Activated CD4-positive, alpha-beta memory T cell treated with anti-CD3 and anti-CD28 coated beads for 36 hours (primary cell): ENCODE results near the gene CALM3. TPM values are rescaled to one million over a fixed set of nuclear protein-coding genes. Genes with fewer than 3 reads are reported as not detected.
A peak's percentile ranks its signal among the peaks of the same experiment; 100 is the strongest.

Experiments
- CTCF ChIA-PET: fragments of 350-600 bp; sonication (Branson Sonifier 250); formaldehyde crosslinking; loops from one replicate; lab custom pipeline; 2021; ENCODE audit warnings: antibody characterized with exemption, inconsistent platforms; lab: Charles Lee
- POLR2A ChIA-PET: fragments of 350-600 bp; sonication (Branson Sonifier 250); formaldehyde crosslinking; loops from one replicate; lab custom pipeline; 2021; ENCODE audit warnings: antibody characterized with exemption; lab: Charles Lee
- DNase-seq: peaks from one replicate; pipeline ENCODE4 v3.0.0-alpha.2; 2020
- H3K27ac Mint-ChIP-seq: one replicate; pipeline ENCODE4 v1.8.0; 2021; ENCODE audit warnings: mixed read lengths
- H3K27me3 Mint-ChIP-seq: one replicate; pipeline ENCODE4 v1.8.0; 2021; ENCODE audit warnings: mixed read lengths
- H3K36me3 Mint-ChIP-seq: one replicate; pipeline ENCODE4 v1.8.0; 2021; ENCODE audit warnings: mixed read lengths
- H3K4me1 Mint-ChIP-seq: one replicate; pipeline ENCODE4 v1.8.0; 2021; ENCODE audit warnings: low read depth, mixed read lengths
- H3K4me3 Mint-ChIP-seq: one replicate; pipeline ENCODE4 v1.8.0; 2021; ENCODE audit warnings: mild to moderate bottlenecking, mixed read lengths
- H3K9me3 Mint-ChIP-seq: one replicate; pipeline ENCODE4 v1.8.0; 2021; ENCODE audit warnings: mixed read lengths
- intact Hi-C: fragments of 100-400 bp; cut with micrococcal nuclease; formaldehyde crosslinking; loops from one replicate; pipeline ENCODE4 v1.15.1; 2023
- total RNA-seq, 2 experiments: library from RNA; stranded (reverse); gene quantifications; one replicate each; pipeline ENCODE4 v1.2.3, GENCODE V29; 2021

The CALM3 gene
- total RNA-seq, 2 experiments from 2014 or later, result 410 to 425 TPM

- intact Hi-C loops, result no loop called here
- Mint-ChIP-seq H3K4me3 (no peak overlapping the region), H3K9me3 (no peaks in the 10 kb centered on the region), H3K27ac (no peak overlapping the region), H3K36me3 (no peaks in the 10 kb centered on the region), H3K27me3 (peaks cover 3% of the 10 kb centered on the region), H3K4me1 (peaks cover 20% of the 10 kb centered on the region)
- DNase-seq, result peak; percentile 49
- ChIA-PET CTCF (interaction anchor here (0.6 to 1.2 kb wide), 3 partner anchors 18 to 93 kb away, joined by 4 to 8 read pairs (median 4); no protein-coding TSS in a partner anchor), POLR2A (interaction anchor here (1.3 kb wide), 1 partner anchor 17 kb away, joined by 4 read pairs; no protein-coding TSS in a partner anchor)
Observed at GRCh38 chr19:46637224-46637623, 36.1 kb downstream of the CALM3 start.

GRCh38 chr19:46639358-46640182 is 38.4 kb downstream of the CALM3 start:
- Mint-ChIP-seq H3K9me3 (no peaks in the 10 kb centered on the region), H3K36me3 (no peaks in the 10 kb centered on the region), H3K4me1 (peaks cover 7% of the 10 kb centered on the region), H3K27me3 (peaks cover 3% of the 10 kb centered on the region), H3K4me3 (no peak overlapping the region), H3K27ac (no peak overlapping the region)
- ChIA-PET POLR2A (interaction anchor here (1.0 to 1.3 kb wide), 4 partner anchors 8 to 75 kb away, joined by 3 to 6 read pairs (median 4); partner anchors contain the start of gene DACT3), CTCF (no interaction called here)
- DNase-seq, result peak; percentile 70
- intact Hi-C loops, result no loop called here

- H3K9me3 Mint-ChIP-seq, result no peaks in the 10 kb centered on the region
- no peaks in the 10 kb centered on the region for H3K36me3 Mint-ChIP-seq
- ChIA-PET CTCF (no interaction called here), POLR2A (interaction anchor here (1.2 kb wide), 1 partner anchor 7 kb away, joined by 6 read pairs; no protein-coding TSS in a partner anchor)
- DNase-seq, result no peak
- H3K27me3 Mint-ChIP-seq, result peaks cover 6% of the 10 kb centered on the region
- intact Hi-C loops, result no loop called here
- H3K4me1 Mint-ChIP-seq, result peaks cover 2% of the 10 kb centered on the region
- H3K4me3 Mint-ChIP-seq, result peak overlapping the region; percentile 11
- no peak overlapping the region for H3K27ac Mint-ChIP-seq
Observed at GRCh38 chr19:46640656-46641055, 39.5 kb downstream of the CALM3 start.

- H3K4me1 Mint-ChIP-seq, result peaks cover 7% of the 10 kb centered on the region
- no peak overlapping the region for H3K4me3 Mint-ChIP-seq
- no peak overlapping the region for H3K27ac Mint-ChIP-seq
- no peaks in the 10 kb centered on the region for H3K9me3 Mint-ChIP-seq
- ChIA-PET POLR2A (no interaction called here), CTCF (interaction anchor here (0.9 to 2.2 kb wide), 2 partner anchors 28 to 30 kb away, joined by 5 read pairs; no protein-coding TSS in a partner anchor)
- peaks cover 21% of the 10 kb centered on the region for H3K27me3 Mint-ChIP-seq
- intact Hi-C loops, result no loop called here
- DNase-seq, result no peak
- H3K36me3 Mint-ChIP-seq, result peaks cover 4% of the 10 kb centered on the region
Observed at GRCh38 chr19:46644720-46645119, 43.6 kb downstream of the CALM3 start.

GRCh38 chr19:46646402-46646801 is 45.3 kb downstream of the CALM3 start:
- DNase-seq, result no peak
- ChIA-PET CTCF (interaction anchor here (0.8 to 2.2 kb wide), 2 partner anchors 32 to 33 kb away, joined by 3 to 5 read pairs; no protein-coding TSS in a partner anchor), POLR2A (no interaction called here)
- no peak overlapping the region for H3K27ac Mint-ChIP-seq
- intact Hi-C loops, result no loop called here
- H3K4me3 Mint-ChIP-seq, result no peak overlapping the region
- peaks cover 9% of the 10 kb centered on the region for H3K4me1 Mint-ChIP-seq
- H3K9me3 Mint-ChIP-seq, result no peaks in the 10 kb centered on the region
- peaks cover 9% of the 10 kb centered on the region for H3K36me3 Mint-ChIP-seq
- H3K27me3 Mint-ChIP-seq, result peaks cover 28% of the 10 kb centered on the region

- intact Hi-C loops, result no loop called here
- ChIA-PET POLR2A (interaction anchor here (0.5 to 1.1 kb wide), 2 partner anchors 8 to 962 kb away, joined by 3 to 6 read pairs; no protein-coding TSS in a partner anchor), CTCF (interaction anchor here (0.9 to 1.3 kb wide), 2 partner anchors 9 to 31 kb away, joined by 3 read pairs; no protein-coding TSS in a partner anchor)
- Mint-ChIP-seq H3K9me3 (no peaks in the 10 kb centered on the region), H3K27me3 (peaks cover 33% of the 10 kb centered on the region), H3K27ac (peak overlapping the region; percentile 13), H3K36me3 (peaks cover 9% of the 10 kb centered on the region), H3K4me3 (peak overlapping the region; percentile 3), H3K4me1 (peaks cover 9% of the 10 kb centered on the region)
- peak; percentile 27 for DNase-seq
Observed at GRCh38 chr19:46648060-46648960, 47.2 kb downstream of the CALM3 start.

GRCh38 chr19:46648961-46649960 is 48.1 kb downstream of the CALM3 start:
- Mint-ChIP-seq H3K9me3 (no peaks in the 10 kb centered on the region), H3K27ac (no peak overlapping the region), H3K27me3 (peaks cover 39% of the 10 kb centered on the region), H3K4me3 (no peak overlapping the region), H3K36me3 (peaks cover 9% of the 10 kb centered on the region), H3K4me1 (peaks cover 9% of the 10 kb centered on the region)
- ChIA-PET POLR2A (interaction anchor here (0.5 kb wide), 1 partner anchor 962 kb away, joined by 3 read pairs; no protein-coding TSS in a partner anchor), CTCF (interaction anchor here (1.3 kb wide), 1 partner anchor 8 kb away, joined by 3 read pairs; no protein-coding TSS in a partner anchor)
- intact Hi-C loops, result no loop called here
- no peak for DNase-seq

- intact Hi-C loops, result no loop called here
- Mint-ChIP-seq H3K27me3 (peaks cover 47% of the 10 kb centered on the region), H3K4me1 (peaks cover 9% of the 10 kb centered on the region), H3K27ac (no peak overlapping the region), H3K9me3 (no peaks in the 10 kb centered on the region), H3K36me3 (peaks cover 9% of the 10 kb centered on the region), H3K4me3 (no peak overlapping the region)
- POLR2A ChIA-PET, result no interaction called here
- DNase-seq, result no peak
- CTCF ChIA-PET, result no interaction called here
Observed at GRCh38 chr19:46650445-46650844, 49.3 kb downstream of the CALM3 start.

GRCh38 chr19:46654621-46655152 is 53.6 kb downstream of the CALM3 start:
- no peak overlapping the region for H3K4me3 Mint-ChIP-seq
- peaks cover 45% of the 10 kb centered on the region for H3K27me3 Mint-ChIP-seq
- POLR2A ChIA-PET, result no interaction called here
- peaks cover 4% of the 10 kb centered on the region for H3K36me3 Mint-ChIP-seq
- DNase-seq, result no peak
- H3K27ac Mint-ChIP-seq, result no peak overlapping the region
- CTCF ChIA-PET, result interaction anchor here (0.6 kb wide), 1 partner anchor 17 kb away, joined by 4 read pairs; no protein-coding TSS in a partner anchor
- H3K4me1 Mint-ChIP-seq, result peaks cover 7% of the 10 kb centered on the region
- H3K9me3 Mint-ChIP-seq, result no peaks in the 10 kb centered on the region
- intact Hi-C loops, result no loop called here

GRCh38 chr19:46656541-46656940 is 55.4 kb downstream of the CALM3 start:
- ChIA-PET POLR2A (interaction anchor here (0.6 to 0.7 kb wide), 2 partner anchors 31 to 437 kb away, joined by 3 read pairs; partner anchors contain the start of gene PTGIR), CTCF (interaction anchor here (0.6 to 1.0 kb wide), 4 partner anchors 8 to 261 kb away, joined by 3 read pairs; no protein-coding TSS in a partner anchor)
- Mint-ChIP-seq H3K36me3 (no peaks in the 10 kb centered on the region), H3K9me3 (no peaks in the 10 kb centered on the region), H3K4me1 (peaks cover 12% of the 10 kb centered on the region), H3K27me3 (peaks cover 37% of the 10 kb centered on the region), H3K4me3 (no peak overlapping the region), H3K27ac (no peak overlapping the region)
- peak; percentile 25 for DNase-seq
- intact Hi-C loops, result no loop called here
